WTC11 (cell line): Measurements from ENCODE around the gene SERGEF.

Experiments
- FOXP1 ChIP-seq: sonication (generic); formaldehyde crosslinking; IDR thresholded peaks from 2 replicates; pipeline ENCODE4 v1.8.0; 2022; ENCODE audit warnings: missing genetic modification reagents, mild to moderate bottlenecking, moderate library complexity, borderline replicate concordance
- TF ChIP-seq, protein P1 (sequence below): sonication (generic); formaldehyde crosslinking; conservative IDR thresholded peaks from 2 replicates; pipeline ENCODE4 v1.8.1; 2023; ENCODE audit warnings: mild to moderate bottlenecking, low read depth, missing genetic modification reagents, moderate library complexity
- TF ChIP-seq, protein P2 (sequence below): fragments of 200-600 bp; IDR thresholded peaks from 2 replicates; pipeline ENCODE4 v1.8.0; 2022; ENCODE audit warnings: antibody characterized with exemption

DNA sequence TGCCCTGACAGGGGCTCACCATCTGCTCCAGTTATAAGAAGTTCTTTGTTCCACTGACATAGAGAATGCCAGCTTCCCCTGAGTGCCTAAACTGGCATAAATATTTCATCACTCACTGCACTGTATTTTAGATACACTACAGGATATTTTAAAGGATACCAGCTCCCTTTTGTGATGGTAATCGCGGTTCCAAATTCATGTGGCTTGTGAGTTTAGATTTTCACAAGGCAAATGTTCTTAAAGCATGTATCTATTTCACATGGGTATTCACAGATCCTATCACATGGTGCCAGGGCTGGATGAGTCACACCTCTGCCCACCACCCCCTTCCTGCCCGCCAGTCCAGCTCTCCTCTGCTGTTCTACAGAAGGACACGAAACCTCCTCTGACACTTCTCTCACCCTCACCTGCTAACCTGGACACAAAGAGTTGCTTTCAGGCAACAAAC is 172.7 kb downstream of the SERGEF start:
- no peak for TF ChIP-seq FOXP1 (CRISPR knock-in tag)
- TF ChIP-seq, protein P1, sequence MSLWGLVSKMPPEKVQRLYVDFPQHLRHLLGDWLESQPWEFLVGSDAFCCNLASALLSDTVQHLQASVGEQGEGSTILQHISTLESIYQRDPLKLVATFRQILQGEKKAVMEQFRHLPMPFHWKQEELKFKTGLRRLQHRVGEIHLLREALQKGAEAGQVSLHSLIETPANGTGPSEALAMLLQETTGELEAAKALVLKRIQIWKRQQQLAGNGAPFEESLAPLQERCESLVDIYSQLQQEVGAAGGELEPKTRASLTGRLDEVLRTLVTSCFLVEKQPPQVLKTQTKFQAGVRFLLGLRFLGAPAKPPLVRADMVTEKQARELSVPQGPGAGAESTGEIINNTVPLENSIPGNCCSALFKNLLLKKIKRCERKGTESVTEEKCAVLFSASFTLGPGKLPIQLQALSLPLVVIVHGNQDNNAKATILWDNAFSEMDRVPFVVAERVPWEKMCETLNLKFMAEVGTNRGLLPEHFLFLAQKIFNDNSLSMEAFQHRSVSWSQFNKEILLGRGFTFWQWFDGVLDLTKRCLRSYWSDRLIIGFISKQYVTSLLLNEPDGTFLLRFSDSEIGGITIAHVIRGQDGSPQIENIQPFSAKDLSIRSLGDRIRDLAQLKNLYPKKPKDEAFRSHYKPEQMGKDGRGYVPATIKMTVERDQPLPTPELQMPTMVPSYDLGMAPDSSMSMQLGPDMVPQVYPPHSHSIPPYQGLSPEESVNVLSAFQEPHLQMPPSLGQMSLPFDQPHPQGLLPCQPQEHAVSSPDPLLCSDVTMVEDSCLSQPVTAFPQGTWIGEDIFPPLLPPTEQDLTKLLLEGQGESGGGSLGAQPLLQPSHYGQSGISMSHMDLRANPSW: no peak
- TF ChIP-seq, protein P2, sequence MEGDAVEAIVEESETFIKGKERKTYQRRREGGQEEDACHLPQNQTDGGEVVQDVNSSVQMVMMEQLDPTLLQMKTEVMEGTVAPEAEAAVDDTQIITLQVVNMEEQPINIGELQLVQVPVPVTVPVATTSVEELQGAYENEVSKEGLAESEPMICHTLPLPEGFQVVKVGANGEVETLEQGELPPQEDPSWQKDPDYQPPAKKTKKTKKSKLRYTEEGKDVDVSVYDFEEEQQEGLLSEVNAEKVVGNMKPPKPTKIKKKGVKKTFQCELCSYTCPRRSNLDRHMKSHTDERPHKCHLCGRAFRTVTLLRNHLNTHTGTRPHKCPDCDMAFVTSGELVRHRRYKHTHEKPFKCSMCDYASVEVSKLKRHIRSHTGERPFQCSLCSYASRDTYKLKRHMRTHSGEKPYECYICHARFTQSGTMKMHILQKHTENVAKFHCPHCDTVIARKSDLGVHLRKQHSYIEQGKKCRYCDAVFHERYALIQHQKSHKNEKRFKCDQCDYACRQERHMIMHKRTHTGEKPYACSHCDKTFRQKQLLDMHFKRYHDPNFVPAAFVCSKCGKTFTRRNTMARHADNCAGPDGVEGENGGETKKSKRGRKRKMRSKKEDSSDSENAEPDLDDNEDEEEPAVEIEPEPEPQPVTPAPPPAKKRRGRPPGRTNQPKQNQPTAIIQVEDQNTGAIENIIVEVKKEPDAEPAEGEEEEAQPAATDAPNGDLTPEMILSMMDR: no peak
